Vagina (tissue), 2 donors: ENCODE data around the gene KNG1.

ENCODE experiments used
- CTCF ChIP-seq, 3 experiments: fragments of 450-650 bp in 2 of 3; fragments of 200-600 bp in 1 of 3; sonication (generic) in 1 of 3; IDR thresholded peaks; one replicate each; pipeline ENCODE4 v1.5.1; 2017 to 2019; ENCODE audit warnings: antibody characterized with exemption in 3 of 3, mild to moderate bottlenecking in 2 of 3, moderate library complexity in 2 of 3
- POLR2AphosphoS5 ChIP-seq, 2 donors: sonication (generic); formaldehyde crosslinking; IDR thresholded peaks; one replicate each; pipeline ENCODE4 v1.9.0; 2017; ENCODE audit warnings: antibody characterized with exemption in 2 of 2, mild to moderate bottlenecking in 2 of 2, low read depth in 1 of 2; ENCODE audit not compliant: insufficient read depth in 1 of 2

GRCh38 chr3:186787642-186788481 is 70.7 kb downstream of the KNG1 start:
- TF ChIP-seq POLR2AphosphoS5 (IDR thresholded peaks at IDR 0.05; ENCODE audit: insufficient read depth in 1 of 2, low read depth in 1 of 2) (no peak), CTCF (IDR thresholded peaks at IDR 0.05) (no peak)
